Stimulated activated CD8-positive, alpha-beta memory T cell treated with anti-CD3 and anti-CD28 coated beads, Interleukin-4, amount 100 ng/mL, for 4 hours (primary cell): ENCODE measurements around the gene CRIP2.

Source experiments
- DNase-seq, 2 donors: peaks; one replicate each; pipeline ENCODE4 v3.0.0-alpha.2; 2020; ENCODE audit warnings: low read depth in 2 of 2, low spot score in 1 of 2

The CRIP2 gene

DNA sequence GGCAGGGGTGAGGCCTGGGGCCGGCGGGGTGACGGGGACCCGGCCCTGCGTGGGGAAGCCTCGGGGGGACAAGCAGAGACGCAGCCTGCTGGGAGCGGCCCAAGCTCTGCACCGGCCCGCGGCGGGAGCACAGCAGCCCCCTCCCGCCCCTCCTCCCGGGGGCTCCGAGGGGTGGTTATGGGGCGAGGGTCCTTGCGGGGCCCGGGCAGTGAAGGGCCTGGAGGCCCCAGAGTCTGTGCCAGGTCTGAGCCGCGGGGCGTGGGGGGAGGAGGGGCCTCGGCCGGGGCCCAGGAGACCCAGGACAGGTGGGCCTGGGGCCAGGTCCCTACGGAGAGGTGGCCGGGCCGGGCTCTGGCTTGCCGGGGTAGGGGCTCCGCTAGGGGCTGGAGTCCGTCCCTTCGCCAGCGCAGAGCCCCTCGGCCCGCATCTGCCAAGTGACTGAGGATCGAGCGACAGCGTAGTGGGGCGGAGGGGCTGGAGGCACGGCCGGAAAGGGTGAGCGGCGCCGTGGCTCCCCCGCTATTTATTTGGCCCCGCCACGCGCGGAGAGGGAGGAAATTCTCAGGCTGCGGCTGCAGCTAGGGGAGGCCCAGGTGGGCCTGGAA lies 52.3 kb downstream of the CRIP2 start:
- no peak for DNase-seq

DNA sequence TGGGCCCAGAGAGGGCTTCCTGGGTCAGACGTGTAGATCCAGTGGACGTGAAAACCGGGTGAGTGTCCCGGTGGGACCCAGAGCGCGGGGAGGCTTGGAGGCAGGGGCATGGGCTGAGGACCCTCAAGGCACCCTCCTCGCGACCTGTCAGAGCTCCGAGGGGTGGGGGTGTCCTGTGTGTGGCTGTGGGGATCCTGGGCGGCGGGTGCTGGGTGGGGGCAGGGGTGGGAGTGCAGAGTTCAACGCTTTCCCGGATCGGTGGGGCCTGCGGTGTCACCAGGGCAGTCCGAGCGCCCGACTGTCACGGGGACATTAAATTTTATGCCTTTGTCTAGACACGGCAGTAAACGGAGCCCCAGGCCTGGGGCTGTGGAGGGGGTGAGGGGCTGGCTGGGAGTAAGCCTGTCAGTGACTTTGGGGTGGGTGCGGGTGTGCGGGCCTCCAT lies 52.8 kb downstream of the CRIP2 start:
- no peak for DNase-seq

DNA sequence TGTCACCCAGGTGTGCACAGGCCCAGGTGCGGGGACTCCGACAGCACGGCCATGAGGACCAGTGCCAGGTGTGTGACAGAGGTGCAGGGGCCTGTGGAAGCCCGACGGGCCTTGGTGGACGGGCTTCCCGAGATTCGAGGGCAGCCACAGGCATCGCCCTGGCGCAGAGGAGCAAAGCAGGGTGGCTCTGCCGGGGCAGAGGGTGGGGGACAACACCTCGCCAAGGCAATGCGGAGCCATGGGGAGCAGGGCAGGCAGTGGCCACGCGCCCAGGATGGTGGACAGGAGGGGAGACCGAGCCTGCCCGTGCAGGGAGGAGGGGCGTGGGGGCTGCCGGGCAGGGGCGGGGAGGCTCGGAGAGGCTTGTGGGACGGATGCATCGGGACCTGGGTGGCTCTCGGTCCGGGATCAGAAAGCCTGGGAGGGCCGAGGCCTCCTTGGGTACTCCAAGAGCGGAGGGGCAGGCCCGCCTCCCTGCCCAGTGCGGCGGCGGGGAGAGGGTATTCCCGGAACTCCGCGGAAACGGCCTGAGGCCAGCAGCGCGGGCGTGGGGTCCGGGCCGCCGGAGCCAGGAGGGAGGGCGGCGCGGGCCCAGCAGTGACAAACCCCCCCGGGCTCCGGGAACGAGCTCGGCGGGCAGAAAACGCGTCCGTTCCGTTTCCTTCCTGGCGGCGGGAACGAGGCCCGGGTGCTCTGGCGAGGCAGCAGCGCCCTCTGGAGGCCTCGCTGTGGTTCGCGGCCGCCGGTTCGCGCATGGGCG lies 53.4 kb downstream of the CRIP2 start:
- DNase-seq, result peak; percentile 50 to 63

DNA sequence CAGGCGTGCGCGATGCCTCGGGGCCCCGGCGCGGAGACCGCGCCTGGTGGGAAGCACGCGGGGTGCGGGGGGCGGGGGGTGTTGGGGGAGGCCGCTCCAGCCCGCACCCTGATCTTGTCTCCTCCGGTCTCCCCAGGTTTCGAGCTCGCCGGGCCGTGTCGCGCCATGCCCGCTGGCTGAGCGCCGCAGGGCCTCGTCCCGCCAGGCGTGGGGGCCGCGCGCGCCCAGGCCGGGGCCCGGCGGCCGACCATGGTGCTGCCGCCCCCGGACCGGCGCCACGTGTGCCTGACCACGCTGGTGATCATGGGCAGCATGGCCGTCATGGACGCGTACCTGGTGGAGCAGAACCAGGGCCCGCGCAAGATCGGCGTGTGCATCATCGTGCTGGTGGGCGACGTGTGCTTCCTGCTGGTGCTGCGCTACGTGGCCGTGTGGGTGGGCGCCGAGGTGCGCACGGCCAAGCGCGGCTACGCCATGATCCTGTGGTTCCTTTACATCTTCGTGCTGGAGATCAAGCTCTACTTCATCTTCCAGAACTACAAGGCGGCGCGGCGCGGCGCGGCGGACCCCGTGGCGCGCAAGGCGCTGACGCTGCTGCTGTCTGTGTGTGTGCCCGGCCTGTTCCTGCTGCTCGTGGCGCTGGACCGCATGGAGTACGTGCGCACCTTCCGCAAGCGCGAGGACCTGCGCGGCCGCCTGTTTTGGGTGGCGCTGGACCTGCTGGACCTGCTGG lies 54.1 kb downstream of the CRIP2 start:
- DNase-seq, result peak; percentile 34 to 60

DNA sequence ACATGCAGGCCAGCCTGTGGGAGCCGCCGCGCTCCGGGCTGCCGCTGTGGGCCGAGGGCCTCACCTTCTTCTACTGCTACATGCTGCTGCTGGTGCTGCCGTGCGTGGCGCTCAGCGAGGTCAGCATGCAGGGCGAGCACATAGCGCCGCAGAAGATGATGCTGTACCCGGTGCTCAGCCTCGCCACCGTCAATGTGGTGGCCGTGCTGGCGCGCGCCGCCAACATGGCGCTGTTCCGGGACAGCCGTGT lies 54.6 kb downstream of the CRIP2 start:
- DNase-seq, result no peak
